GM21717 (cell line): Measurements from ENCODE around the gene ATXN2.

Experiments
- ATAC-seq: cut with Tn5 transposase; IDR thresholded peaks from one replicate; pipeline ENCODE4 v1.9.1; 2021; ENCODE audit warnings: mild to moderate bottlenecking, moderate library complexity; ENCODE audit not compliant: unreplicated experiment

The ATXN2 gene

GRCh38 chr12:111424189-111424792 lies 174.8 kb downstream of the ATXN2 start:
- ATAC-seq: no peak

- ATAC-seq: no peak
Measured at GRCh38 chr12:111420494-111420893, 178.6 kb downstream of the ATXN2 start.

- no peak for ATAC-seq
Measured at GRCh38 chr12:111419784-111420183, 179.3 kb downstream of the ATXN2 start.

- no peak for ATAC-seq
Measured at GRCh38 chr12:111418594-111418880, 180.6 kb downstream of the ATXN2 start.

GRCh38 chr12:111417784-111418593 lies 181.1 kb downstream of the ATXN2 start:
- no peak for ATAC-seq

- ATAC-seq: no peak
Measured at GRCh38 chr12:111417290-111417689, 181.8 kb downstream of the ATXN2 start.

- ATAC-seq: no peak
Measured at GRCh38 chr12:111414711-111415252, 184.3 kb downstream of the ATXN2 start.

GRCh38 chr12:111413442-111414086 lies 185.6 kb downstream of the ATXN2 start:
- no peak for ATAC-seq

- ATAC-seq: no peak
Measured at GRCh38 chr12:111412830-111413441, 186.2 kb downstream of the ATXN2 start.

- ATAC-seq: no peak
Measured at GRCh38 chr12:111412007-111412829, 186.9 kb downstream of the ATXN2 start.

- no peak for ATAC-seq
Measured at GRCh38 chr12:111411185-111411764, 187.8 kb downstream of the ATXN2 start.

- no peak for ATAC-seq
Measured at GRCh38 chr12:111410431-111411184, 188.5 kb downstream of the ATXN2 start.

- ATAC-seq: no peak
Measured at GRCh38 chr12:111409780-111410430, 189.2 kb downstream of the ATXN2 start.

- ATAC-seq: no peak
Measured at GRCh38 chr12:111409403-111409779, 189.7 kb downstream of the ATXN2 start.

- no peak for ATAC-seq
Measured at GRCh38 chr12:111408686-111409402, 190.3 kb downstream of the ATXN2 start.

- no peak for ATAC-seq
Measured at GRCh38 chr12:111408116-111408440, 191.0 kb downstream of the ATXN2 start.

- no peak for ATAC-seq
Measured at GRCh38 chr12:111407377-111408115, 191.6 kb downstream of the ATXN2 start.
